HG02610 (cell line): ENCODE measurements around the gene CR1L.
"Not testable (repeated sequence)": the region's sequence is repeated elsewhere in the genome, so short reads cannot be mapped to it uniquely, and the experiment has no call there.

Source experiments
- ATAC-seq: cut with Tn5 transposase; IDR thresholded peaks from one replicate; pipeline ENCODE4 v1.9.1; 2021; ENCODE audit warnings: mild to moderate bottlenecking, moderate library complexity; ENCODE audit not compliant: unreplicated experiment

The CR1L gene

DNA sequence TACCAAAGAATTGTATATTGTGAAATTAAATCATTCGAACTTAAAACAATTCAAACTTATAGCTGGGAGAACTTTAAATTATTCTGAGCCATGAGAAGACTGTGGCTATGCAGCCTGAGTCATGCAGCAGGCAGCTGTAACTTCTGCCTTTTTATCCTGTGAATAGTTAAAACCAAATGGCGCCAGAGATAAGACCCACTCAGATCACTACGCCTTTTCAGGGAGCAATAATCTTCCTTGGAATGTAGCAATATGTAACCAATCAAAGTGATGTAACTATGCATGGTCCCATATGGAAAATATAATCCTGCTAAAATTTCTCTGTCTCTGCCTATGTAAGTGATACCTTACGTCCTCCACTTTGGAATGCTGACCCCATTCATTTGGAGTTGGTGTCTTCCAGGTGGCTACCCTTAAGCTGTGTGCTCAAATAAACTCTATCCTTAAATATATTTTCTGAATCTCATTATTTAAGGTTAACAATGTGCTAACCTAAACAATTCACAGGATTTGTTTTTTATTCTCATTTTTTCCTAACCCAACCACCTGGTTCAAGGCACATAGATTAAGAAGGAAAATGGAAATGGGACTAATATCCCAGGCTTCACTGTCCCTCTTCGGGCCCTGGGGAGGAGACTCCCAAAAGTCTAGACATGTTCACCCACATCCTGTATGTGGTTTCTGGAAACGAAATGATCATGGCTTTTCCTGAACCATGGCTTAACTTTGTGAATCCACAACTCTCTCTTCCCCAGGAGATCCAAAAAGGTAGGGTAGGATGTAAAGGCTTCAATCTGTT lies 35.9 kb downstream of the CR1L start:
- ATAC-seq: not testable (repeated sequence)

DNA sequence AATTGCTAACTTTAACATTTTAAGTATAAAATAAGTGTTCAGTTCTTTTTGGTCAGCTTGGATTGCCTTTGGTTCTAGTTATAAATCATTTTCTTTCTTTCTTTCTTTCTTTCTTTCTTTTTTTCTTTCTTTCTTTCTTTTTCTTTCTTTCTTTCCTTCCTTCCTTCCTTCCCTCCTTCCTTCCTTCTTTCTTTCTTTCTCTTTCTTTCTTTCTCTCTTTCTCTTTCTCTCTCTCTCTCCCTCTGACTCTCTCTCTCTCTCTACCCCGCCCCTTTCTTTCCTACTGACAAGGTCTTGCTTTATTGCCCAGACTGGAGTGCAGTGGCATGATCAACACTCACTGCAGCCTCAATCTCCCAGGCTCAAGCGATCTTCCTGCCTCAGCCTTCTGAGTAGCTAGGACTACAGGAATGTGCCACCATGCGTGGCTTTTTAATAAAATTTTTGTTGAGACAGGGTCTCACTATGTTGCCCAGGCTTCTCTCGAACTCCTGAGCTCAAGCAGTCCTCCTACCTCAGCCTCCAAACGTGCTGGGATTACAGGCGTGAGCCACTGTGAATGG lies 38.0 kb downstream of the CR1L start:
- not testable (repeated sequence) for ATAC-seq

DNA sequence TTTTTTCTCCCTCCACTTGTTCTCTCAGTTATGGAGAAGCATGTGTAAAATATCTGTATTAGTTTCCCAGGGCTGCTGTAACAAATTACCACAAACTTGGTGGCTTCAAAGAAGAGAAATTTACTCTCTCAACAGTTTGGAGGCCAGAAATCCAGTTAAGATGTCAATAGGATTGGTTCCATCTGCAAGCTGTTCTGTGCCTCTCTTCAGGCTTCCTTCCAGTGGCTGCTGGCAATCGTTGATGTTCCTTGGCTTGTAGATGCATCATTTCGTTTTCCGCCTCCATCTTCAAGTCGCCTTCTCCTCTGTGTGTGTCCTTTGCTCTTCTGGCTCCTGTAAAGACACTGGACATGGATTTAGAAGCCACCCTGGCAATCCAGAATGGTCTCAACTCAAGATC lies 45.6 kb downstream of the CR1L start:
- not testable (repeated sequence) for ATAC-seq

GRCh38 chr1:207691010-207691409 lies 46.1 kb downstream of the CR1L start:
- no peak for ATAC-seq

- ATAC-seq: no peak
Measured at GRCh38 chr1:207691841-207692240, 46.9 kb downstream of the CR1L start.

DNA sequence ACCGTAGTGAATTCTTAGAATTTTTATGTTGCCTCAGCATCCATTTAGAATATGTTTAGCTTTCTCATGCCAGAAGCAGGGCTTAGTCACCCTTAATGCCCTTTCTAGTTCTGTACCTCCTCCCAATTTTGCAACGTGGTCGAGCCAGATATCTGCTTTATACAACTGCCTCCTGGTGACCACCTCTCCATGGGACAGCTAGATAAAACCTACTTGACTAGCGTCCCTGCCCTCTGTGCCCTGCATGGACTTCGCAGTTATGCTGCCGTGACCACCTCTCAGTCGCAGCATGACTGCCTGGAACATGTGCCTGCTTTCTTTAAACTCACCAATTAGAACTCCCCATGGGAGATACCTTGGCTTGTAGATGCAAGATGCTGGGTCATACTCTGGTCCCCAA lies 47.4 kb downstream of the CR1L start:
- not testable (repeated sequence) for ATAC-seq

DNA sequence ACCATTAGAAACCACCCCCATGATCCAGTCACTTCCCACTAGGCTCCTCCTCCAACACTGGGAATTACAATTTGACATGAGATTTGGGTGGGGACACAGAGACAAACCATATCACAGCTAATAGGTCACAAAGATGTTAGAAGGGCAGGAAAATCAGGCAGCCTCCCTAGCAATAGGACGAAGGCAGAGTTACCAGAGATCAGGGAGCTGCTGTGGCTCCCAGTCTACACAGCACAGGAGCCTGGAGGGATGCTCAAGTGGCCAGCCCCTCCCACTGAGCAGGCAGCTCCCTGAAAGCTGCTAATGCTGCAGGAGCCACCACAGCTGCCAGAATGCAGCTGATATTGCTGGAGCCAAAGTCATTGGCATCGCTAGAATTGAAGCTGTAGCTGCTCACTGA lies 51.0 kb downstream of the CR1L start:
- ATAC-seq: no peak

- no peak for ATAC-seq
Measured at GRCh38 chr1:207698822-207699483, 54.0 kb downstream of the CR1L start.

DNA sequence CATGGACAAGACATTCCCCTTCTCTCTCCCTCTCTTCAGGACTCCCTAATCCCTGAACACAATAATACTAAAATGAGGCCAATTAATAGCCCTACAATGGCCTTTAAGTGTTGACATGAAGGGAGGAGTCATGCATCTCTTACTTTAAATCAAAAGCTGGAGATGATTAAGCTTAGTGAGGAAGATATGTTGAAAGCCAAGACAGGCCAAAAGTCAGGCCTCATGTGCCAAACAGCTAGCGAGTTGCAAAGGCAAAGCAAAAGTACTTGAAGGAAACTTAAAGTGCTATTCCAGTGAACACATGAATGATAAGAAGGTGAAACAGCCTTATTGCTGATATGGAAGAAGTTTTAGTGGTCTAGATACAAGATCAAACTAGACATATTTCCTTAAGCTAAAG lies 57.4 kb downstream of the CR1L start:
- no peak for ATAC-seq

GRCh38 chr1:207703712-207704111 lies 58.8 kb downstream of the CR1L start:
- ATAC-seq: no peak

DNA sequence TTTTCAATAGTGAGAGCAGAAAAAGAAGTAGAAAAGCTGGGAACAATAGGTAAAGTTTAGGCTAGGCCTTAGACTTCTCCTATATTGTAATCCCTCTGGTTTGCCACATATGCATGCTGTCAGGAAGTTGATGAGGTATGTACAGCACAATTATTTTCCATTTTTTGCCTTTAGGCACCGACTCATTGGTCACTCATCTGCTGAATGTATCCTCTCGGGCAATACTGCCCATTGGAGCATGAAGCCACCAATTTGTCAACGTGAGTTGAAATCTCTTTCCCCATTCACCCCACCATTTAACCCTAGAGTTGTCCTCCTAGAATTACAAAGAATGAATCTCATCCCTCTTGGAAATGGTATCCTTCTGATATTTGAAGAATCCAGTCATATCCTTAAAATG lies 63.1 kb downstream of the CR1L start:
- ATAC-seq: not testable (repeated sequence)

GRCh38 chr1:207711285-207711684 lies 66.4 kb downstream of the CR1L start:
- ATAC-seq: no peak

GRCh38 chr1:207712701-207713100 lies 67.8 kb downstream of the CR1L start:
- ATAC-seq: not testable (repeated sequence)

- no peak for ATAC-seq
Measured at GRCh38 chr1:207713529-207713928, 68.6 kb downstream of the CR1L start.

DNA sequence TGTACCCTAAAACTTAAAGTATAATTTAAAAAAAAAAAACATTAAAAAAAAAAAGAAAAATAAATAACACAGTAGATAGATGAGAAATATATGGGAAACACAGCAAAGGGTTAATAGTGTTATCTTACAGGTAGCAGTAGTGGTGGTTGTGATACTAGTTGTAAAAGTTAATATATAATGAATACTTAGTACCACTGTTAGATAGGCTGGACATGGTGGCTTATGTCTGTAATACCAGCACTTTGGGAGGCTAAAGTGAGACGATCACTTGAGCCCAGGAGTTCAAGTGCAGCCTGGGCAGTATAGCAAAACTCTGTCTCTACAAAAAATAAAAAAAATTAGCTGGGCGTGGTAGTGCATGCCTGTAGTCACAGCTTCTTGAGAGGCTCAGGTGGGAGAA lies 74.3 kb downstream of the CR1L start:
- no peak for ATAC-seq

DNA sequence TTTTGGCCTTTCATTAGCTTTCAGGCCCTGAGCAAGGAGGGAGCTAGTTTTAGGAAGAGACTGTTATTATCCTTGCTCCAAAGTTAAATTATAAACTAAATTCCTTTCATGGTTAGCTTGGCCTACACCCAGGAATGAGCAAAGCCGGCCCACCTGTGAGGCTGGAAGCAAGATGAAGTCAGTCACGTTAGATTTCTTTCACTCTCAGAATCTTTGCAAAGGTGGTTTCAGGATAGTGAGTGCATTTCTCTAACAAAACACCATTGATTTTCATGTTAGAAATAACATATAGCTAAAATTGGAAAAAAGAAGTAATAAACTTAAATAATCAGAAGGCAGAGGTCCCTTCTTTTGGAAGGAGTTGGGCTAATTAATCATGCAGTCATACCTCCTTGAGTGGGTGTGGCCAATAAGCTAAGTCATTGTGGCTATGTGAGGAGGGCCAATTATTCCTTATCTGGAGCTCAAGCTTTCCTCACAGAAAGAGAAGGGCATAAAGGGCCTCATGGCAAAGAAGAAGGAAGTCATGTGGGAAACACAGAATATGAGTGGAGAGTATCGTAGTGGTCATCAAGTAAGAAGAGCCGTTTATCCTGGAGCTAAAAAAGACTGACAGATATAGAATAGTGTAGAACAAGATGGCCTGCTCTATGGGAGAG lies 83.4 kb downstream of the CR1L start:
- ATAC-seq: not testable (repeated sequence)

DNA sequence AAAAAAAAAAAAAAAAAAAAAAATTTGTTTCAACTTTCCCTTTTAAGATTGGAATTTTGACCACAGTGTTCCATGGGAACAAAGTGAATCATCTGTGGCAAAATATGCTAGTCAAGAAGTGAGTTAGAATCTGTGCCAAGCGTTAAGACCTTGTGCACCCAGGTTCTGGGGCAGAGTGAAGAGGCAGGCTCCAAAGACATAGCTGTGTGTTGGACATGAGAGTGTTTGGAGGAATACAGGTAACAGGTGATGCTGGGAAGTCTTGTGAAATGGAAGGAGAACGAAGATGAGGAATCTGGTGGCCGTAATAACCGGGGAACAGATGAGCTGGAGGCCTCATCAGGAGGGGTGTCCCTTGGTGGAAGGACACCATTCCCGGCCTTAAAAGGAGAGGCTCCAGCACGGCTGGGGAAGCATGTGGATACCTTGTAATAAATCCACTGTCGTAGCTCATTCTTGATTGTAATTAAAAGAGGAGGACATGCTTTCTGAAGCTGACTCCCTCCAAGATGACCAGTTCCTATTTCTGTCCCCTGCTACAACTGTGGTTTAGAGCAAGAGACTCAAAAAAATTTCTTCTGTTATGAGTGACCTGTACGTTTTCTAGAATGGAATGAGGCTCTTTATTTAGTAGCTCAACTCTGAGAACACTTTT lies 92.7 kb downstream of the CR1L start:
- ATAC-seq: not testable (repeated sequence)

- not testable (repeated sequence) for ATAC-seq
Measured at GRCh38 chr1:207738158-207738659, 93.3 kb downstream of the CR1L start.

DNA sequence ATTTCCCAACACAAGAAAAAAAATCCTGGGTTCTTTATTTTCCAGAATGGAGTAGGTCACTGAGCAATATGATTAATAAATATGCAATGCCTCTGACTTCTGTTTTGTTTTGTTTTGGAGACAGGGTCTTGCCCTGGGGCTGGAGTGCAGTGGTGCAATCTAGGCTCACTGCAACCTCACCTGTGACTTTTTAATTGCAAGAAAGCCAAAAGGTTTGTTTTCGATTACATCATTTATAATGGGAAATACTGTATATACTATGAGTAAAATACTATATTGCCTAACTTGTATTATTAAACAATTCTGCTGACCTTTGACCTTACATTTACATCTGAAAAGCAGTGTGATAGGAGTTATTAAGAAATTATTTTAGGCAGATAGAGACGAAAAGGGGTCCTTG lies 95.3 kb downstream of the CR1L start:
- no peak for ATAC-seq

DNA sequence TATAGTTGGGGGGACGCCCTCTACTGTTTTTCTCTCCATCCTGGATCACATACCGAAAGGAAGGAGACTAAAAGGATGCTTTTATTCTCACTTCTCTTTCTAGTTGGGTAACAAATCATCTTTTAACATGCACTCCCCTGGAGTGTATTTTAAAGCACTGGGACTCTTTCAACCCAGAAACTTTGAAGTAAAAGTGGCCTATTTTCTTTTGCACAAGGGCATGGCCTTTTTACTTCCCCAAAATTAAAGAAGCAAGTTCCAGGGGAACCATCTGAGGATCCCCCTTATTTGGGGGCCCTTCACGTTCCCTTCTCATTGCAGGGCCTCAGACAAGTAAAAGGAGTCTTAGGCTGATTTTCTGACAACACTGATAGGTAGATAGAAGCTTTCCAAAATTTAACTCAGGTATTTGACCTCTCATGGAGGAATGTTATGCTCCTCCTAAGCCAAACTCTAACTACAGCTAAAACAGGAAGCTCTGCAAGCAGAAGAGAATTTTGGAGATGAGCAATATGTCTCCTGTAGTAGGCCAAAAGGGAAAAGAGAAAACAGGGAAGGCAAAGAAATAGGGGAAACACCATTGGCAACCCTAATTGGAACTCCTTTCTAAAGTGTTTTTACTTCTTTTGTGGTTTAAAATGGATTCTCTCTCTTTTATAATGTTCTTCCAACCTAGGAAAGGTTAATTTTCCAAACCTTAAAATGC lies 98.1 kb downstream of the CR1L start:
- ATAC-seq: no peak
